ENCODE results near the gene TET1. TPM values are rescaled to one million over a fixed set of nuclear protein-coding genes. Genes with fewer than 3 reads are reported as not detected.
"Not testable (repeated sequence)": the region's sequence is repeated elsewhere in the genome, so short reads cannot be mapped to it uniquely, and the experiment has no call there.

The TET1 gene
- total RNA-seq = 1.2 TPM in 2 replicates

DNA sequence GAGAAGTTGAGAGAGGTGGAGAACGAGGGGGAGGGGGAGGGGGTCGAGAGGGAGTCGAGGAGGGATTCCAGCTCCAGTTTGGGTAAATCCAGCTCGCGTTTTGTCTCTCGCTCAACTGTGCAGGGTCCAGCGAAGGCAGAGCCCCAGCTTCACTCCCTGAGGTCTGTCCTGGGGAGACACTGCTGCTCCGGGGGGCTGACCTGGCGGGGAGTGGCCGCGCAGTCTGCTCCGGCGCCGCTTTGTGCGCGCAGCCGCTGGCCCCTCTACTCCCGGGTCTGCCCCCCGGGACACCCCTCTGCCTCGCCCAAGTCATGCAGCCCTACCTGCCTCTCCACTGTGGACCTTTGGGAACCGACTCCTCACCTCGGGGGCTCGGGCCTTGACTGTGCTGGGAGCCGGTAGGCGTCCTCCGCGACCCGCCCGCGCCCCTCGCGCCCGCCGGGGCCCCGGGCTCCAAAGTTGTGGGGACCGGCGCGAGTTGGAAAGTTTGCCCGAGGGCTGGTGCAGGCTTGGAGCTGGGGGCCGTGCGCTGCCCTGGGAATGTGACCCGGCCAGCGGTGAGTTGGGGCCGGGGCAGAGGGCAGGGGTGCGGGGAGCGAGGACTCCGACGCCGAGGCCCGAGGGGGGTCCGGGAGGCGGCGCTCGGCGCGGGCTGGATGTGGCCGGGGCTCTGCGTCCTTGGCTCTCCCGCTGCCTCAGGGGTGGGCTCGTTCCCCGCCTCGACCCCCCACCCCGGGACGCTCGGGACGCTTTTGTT lies at the start of gene TET1:
Gene TET1 (plus strand): TSS at position 152 of the 757 bp plus-strand sequence. CDS start 12,002 bp downstream, outside the sequence.
- DNase-seq = peak; percentile 43

DNA sequence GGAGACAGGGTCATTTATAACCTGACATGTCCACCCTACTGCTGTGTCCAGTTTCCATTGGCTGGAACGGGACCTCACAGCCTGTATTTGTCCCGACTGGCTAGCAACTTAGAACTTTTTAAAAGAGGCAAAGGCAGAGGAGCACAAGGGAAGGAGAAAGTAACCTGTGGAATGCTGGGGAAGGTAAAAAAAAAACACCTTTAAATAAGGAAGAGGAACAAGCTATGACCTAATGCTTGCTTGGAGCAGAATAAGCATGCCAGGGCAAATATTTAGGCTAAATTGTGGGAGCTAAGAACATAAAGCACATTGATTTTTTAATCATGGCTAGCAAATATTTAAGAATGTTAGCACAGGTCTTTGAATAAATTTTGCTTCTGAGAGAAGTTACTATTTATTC lies 43.9 kb upstream of the TET1 start:
- not testable (repeated sequence) for DNase-seq

DNA sequence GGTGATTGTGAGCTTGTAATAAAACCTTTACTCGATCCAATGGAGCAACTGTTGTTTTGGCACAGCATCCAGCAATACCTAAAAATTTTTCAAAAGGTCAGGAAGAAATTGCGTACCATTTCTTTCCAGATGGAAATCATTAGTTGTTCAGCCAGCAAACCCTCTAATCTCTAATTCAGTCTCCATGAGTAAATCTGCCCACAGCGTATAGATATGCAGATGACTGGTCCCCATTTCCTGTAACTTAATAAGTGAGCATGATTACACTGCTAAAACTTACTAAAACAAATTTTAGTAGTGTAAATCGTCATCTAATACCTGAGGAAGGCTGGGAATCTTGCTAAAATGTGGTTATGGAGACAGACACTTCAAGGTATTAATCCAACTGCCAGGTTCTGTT lies 43.4 kb upstream of the TET1 start:
- no peak for DNase-seq

DNA sequence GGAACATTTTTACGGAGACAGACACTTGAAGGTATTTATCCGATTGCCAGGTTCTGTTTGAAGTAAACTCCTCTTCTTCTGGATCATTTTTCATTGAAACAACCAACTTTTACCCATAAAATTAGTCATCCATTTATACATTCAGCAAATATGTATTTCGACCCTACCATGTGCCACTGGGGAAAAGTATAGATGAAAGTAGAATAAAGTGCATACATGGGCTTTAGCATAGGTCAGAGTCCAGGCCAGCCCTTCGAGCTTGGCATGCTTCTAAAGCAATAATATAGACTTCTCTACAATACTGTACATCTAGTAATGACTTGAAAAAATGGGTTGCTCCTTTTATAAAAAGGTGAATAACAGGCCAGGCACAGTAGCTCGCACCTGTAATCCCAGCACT lies 42.9 kb upstream of the TET1 start:
- DNase-seq = no peak

DNA sequence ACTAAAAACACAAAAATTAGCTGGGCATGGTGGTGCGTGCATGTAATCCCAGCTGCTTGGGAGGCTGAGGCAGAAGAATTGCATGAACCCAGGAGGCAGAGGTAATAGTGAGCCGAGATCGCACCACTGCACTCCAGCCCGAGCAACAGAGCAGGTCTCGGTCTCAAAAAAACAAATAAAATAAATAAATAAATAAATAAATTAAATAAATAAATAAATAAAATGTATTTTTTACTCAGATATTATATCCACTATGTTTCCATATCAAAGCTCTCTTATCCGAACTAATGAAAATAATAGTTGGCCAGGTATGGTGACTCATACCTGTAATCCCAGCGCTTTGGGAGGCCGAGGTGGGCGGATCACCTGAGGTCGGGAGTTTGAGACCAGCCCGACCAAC lies 41.5 kb upstream of the TET1 start:
- DNase-seq = not testable (repeated sequence)

DNA sequence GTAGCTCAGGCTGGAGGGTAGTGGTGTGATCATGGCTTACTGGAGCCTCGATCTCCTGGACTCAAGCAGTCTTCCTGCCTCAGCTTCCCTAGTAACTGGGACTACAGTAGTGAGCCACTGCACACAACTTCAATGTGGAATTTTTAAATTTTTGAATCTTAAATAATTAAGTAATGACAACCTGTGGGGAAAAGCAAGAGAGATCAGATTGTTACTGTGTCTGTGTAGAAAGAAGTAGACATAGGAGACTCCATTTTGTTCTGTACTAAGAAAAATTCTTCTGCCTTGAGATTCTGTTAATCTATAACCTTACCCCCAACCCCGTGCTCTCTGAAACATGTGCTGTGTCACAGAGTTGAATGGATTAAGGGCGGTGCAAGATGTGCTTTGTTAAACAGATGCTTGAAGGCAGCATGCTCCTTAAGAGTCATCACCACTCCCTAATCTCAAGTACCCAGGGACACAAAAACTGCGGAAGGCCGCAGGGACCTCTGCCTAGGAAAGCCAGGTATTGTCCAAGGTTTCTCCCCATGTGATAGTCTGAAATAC lies 34.6 kb upstream of the TET1 start:
- not testable (repeated sequence) for DNase-seq

DNA sequence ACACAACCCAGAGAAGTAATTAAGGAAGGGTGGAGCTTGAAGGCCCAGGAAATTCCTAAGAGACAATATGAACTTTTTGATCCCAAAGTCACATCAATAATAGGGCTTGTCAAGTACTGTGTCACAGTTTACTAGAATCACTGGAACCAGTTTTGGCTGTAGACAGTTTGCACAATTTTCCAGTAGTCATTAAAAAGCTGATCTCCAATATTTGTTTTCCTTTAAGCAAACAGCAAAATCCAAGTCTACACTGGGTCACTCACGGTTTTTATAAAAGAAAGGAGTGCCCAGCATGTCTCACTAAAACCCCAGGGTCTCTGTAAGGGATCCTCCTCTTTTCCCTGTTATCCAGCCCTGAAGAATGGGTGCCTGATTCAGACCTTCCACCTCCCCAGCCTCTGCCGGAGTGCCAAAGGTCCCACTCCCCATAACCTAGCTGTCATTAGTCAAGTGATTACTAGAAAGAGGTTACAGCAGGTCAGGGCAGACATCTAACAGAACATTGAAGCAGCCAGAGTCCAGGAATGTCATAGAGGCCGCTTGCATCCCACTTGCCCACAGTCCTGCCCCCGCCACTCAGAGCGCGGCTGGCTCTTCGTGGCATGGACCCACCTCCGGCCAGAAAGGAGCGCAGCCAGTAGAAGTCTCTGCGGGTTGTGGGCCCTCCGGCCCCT lies 33.4 kb upstream of the TET1 start:
- DNase-seq = no peak

DNA sequence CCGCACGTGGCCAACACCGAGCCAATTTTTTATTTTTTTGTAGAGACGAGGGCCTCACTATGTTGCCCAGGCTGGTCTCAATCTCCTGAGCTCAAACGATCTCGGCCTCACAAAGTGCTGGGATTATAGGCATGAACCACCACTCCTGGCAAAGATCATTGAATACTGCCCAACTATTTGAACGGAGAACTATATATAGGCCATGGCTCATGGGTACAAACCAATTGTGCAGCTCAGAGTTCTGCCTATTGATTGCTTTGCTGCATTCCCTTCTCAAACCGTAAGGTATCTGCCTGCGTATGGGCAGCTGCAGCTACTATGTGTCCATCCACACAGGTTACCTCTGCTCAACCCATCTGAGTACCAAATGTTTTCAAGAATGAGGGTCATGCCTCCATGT lies 23.2 kb upstream of the TET1 start:
- no peak for DNase-seq

DNA sequence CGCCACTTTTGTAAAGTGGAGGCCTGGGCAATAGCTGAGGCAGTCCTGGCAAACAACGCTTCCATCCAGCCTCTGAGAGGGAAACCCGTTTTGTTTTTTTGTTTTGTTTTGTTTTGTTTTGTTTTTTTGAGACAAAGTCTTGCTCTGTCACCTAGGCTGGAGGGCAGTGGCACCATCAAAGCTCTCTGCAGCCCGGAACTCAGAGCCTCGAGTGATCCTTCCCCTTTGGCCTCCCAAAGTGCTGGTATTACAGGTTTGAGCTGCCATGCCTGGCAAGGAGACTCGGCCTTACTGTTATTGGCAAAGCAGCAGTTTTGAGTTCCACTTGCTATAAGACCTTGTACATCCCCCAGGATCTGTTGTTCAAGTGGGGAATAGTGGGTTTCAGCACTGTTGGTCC lies 22.3 kb upstream of the TET1 start:
- DNase-seq = no peak

DNA sequence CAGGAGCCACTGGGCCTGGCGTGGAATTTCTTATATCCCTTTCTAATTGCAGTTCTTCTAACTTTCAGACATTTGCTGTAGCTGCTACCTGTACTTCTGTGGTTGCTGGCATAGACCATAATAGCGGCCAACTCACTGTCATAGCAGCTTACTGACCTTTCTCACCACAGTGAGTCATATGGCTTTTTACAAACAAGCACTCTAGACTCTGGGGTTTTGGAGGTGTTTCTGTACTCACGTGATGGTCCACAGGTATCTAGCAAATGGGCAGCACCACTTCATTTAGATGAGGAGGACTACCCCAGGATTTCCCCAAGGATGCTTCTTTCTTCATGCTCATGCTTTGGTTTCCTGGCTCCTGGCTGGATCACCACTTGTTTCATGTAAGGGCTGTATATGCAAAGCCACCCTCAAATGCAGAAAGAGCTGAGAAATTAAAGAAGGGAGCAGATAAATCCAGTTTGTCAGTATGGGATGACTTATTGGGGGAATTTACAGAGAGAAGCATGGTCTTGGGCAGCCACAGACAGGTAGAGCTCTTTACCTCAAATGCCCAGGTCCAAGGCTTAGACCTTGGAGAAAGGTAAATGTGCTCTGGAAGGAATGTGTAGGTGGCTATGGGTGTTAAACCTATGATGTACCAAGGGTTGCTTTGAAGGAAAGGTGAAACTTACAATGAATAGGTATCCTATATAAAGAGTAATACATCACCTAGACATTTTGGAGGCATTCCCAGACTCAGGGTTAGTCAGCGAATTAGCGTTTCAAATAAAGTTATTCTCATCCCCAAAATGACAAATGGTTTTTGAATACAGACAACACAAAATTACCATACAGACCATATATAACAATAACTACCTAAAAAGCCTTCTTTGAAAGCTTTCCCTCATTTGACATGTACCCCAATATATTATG lies 16.9 kb upstream of the TET1 start:
- no peak for DNase-seq

DNA sequence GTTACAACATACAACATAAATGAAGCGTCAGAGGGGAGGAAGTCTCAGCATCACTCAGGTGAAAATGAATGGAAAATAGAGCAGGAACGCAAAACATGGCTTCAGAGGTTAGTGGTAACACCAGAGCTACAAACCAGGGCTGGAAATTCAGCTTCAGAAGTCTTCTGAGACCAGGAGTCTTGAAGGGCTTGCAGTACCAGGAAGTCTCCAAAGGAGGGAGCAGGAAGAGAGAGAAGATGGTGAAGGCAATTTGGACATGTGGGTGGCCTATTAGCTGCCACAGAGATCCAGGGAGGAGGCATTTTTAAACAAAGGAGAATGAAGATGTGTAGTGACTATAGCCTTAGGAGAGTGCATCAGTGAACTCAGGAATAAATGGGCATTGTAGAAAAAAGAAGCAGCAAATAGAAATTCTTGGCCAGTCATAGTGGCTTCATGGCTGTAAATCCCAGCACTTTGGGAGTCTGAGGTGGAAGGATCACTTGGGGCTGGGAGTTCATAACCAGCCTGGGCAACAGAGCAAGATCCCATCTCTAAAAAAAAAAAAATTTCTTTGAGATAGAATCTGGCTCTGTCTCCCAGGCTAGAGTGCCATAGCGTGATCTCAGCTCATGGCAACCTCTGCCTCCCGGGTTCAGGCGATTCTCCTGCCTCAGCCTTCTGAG lies 9.3 kb upstream of the TET1 start:
- DNase-seq = peak; percentile 79

DNA sequence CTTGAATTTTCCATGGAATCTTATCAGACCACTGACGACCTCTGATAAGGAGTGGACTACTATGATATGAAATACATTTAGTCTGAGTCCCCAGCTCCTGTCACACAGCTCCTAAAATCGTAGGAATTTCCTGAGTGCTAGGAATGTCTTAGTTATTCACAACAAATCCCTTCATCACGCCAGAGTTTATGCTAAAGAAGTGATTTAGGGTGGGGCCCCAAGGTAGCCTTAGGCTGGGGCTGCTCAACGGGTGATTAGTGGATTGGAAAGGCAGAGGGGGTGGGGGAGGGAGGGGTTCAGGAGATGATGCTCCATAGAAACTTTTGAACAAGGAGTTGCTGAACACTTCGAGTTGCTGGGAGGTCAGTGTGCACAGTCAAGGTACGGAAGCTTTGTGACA lies 7.0 kb upstream of the TET1 start:
- DNase-seq = no peak

DNA sequence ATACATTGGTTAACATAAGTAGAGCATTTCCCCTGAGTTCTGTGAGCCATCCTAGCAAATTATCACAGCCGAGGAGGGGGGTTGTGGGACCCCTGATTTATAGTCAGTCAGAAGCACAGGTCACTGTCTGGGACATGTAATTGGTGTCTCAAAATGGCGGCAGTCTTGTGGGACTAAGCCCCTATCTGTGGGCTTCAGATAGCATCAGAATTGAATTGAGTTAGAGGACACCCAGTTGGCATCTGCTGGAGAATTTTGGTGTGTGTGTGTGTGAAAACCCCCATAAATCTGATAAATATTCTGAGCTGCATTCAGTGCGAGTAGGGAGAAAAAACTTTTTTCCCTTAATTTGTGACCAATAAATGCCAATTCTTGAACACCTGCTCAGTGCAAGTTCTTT lies 6.5 kb upstream of the TET1 start:
- no peak for DNase-seq

DNA sequence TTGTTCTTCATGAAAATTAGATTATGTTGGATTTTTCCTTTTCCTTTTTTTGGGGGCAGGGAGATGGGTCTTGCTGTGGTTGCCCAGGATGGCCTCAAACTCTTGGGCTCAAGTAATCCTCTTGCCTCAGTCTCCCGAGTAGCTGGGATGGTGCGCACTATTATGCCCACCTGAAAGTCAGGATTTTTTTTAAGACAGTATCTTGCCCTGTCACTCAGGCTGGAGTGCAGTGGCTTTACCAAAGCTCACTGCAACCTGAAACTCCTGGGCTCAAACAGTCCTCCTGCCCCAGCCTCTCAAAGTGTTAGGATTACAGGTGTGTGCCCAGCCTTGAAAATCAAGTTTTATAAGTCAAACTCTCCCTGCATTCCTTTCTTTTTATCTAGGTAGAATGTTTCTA lies 1.7 kb upstream of the TET1 start:
- DNase-seq = no peak

DNA sequence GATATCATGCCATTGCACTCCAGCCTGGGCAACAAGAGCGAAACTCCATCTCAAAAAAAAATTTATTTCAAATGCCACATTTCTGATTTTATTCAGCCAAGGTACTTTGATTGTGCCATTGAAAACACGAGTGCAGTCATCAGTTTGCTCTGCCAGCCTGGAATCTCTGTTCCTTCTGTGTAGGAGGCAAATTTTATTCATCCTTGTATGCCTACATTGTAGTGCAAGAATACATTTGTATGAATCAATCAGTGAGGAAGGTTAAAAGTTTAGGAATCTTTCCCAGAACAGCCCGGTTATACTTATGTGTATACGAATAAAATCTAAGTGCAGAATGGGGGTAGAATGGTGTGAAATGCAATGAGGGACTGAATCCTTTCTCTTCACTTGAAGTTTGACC lies 886 bp upstream of the TET1 start:
- DNase-seq = no peak

DNA sequence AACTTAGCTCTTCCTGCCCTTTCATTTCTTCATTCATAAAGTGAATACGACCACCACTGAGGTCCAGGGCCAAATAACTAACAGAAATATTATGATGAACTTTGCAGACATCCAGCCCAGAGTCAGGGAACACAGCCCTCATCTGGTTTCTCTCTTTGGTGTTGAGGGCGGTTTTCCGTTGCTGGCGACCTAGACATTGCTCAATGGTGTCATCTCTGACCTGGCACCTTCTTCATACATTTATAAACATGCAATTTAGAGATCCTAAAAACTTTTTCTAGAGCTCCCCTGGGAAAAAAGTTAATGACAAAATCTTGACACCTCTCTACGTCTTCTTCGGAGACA lies 324 bp upstream of the TET1 start:
- no peak for DNase-seq

DNA sequence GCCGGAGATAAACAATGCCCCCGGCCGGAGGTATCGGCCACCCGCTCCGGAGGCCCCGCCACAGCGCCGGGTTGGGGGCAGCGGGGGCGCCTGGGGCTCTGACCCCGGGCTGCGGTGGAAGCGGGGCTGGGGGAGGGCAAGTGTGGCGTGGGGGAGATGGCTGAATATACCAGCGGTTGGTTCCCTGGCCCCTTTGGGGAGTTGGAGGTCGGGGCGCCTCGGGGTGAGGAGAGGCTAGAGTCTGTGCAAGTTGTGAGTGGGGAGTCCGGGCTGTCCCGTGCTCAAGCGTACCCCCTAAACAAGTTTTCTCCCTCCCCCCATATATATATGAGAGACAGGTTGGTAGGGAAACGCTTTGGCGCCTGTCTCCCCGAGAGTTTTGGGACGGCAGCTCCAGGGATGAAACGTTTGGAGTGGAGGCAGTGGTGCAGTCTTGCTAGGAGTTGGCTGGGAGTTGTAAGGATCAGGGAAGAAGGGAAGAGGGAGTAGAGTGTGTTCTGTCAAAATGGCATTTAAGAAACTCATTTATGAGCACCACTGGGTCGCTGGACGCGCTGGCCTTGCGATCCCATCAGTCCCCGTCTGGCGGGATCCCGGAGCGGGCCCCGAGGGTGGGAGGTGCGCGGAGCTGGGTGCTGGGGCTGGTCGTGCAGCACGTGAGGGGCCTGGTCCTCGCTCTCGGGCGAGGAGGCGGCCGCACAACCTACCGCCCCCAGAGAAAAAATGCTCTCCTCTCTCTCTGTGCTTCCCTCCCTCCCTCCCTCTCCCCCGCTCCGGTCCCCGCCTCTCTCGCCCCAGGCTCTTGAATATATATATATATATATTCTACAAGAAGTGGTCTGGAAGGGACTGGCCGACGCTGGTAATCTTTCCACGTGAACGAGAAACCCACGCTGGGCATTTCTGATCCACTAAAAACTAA lies 1.1 kb downstream of the TET1 start:
- no peak for DNase-seq

DNA sequence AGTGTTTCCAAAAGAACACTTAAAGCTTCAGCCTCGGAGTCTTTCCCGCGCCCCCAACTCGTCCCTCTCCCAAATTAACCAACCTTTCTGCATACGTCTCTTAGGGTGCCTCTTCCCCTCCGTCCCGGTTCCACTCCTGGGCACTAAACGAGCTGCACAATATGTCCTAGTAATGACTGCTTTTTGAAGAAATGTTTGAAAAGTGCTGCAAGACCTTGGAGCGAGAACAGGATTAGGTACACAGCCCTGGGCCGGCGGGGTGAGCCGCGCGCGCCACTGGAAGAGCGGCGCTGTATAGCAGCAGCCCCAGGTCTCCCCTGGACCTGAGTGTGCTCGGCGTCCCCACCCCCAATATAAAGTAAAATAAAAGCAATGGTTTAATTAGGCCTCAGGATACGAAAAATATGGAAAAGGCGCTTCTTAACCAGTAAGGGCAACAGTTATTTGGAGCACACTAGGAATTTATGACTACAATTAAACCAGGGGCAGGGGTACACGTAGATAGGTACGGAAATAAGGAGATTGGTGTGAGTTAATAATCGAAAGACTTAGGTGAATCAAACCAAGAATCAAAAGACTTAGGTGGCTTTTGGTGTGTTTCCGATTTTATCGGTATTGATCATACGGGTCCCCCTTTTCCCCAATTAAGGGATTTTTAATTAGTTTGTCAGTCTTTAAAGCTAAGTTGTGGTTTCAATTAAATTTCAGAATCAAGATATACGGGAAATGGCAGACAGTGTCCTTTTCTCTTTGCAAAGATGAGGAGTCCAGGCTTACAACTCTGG lies 1.9 kb downstream of the TET1 start:
- no peak for DNase-seq

DNA sequence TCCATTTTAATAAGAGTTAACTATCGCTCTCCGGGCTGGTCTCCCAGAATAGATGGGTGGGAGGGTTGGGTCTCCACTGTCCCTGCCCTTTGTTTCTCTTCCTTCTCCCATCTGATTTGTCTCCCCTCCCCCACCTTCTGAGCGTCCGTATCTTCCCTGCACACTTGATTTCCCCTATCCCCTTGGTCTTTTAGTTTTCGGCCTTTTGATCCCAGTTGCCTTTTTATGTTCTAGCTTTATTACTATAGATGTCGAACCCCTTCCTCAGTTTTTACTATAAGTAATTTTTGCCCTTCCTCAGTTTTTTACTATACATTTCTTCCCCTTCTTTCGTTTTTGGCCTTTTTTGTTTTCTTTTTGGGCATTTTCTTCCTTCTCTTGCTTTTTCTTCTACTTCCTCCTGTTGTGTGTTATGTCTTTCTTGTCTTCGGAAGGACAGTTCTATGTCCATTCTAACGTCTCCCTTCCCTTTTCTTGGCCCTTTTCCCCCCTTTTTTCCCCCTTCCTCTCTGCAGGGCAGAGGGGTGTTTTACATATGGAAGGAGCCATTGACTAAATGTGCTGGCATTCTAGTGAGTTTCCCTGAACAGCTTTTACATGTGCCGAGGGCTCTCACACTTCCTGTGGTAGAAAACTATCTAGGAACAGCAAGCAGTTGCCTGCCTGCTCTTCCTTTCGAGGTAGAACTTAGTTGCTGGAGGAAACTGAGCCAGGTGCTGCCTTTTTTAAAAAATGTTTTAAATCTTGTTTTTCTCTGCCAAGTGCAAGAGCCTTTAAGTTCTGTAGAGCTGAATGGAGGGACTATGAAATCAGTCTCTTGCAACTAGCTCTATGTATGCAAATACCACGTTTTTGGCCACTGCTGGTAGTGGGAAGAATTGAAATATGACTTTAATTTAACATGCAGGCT lies 2.8 kb downstream of the TET1 start:
- no peak for DNase-seq

DNA sequence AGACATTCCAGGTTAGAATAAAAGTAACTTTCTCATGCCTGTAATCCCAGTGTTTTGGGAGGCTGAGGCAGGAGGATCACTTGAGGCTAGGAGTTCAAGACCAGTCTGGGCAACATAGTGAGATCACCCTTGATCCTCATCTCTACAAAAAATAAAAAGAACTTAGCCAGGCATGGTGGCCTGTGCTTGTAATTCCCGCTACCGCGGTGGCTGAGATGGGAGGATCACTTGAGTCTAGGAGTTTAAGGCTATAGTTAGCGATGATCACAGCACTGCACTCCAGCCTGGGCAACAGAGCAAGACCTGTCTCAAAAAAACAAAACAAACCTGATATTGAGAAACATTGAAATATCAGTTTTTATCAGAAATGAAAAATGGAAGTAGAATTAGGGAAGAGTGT lies 4.6 kb downstream of the TET1 start:
- no peak for DNase-seq

All from dermis blood vessel endothelial cell (primary cell).